D721Med (cell line): ENCODE data around the gene PLIN1.

Source experiments
- DNase-seq: peaks from one replicate; pipeline ENCODE4 v3.0.0; 2011; ENCODE audit warnings: low spot score; ENCODE audit not compliant: insufficient read length
- FAIRE-seq: peaks from 2 replicates; lab custom pipeline; 2011; peaks lifted over from hg19 to GRCh38; lab: Jason Lieb, UNC
- CTCF ChIP-seq: IDR thresholded peaks from 2 replicates; pipeline ENCODE4 v1.5.1; 2012; ENCODE audit warnings: mild to moderate bottlenecking, control low read depth; ENCODE audit not compliant: insufficient read depth; ENCODE audit errors: missing control alignments

The PLIN1 gene

GRCh38 chr15:89652666-89653065 lies 26.5 kb downstream of the PLIN1 start:
- FAIRE-seq (no peak), DNase-seq (no peak)
- no peak for TF ChIP-seq CTCF

- FAIRE-seq (no peak), DNase-seq (no peak)
- no peak for TF ChIP-seq CTCF
Measured at GRCh38 chr15:89652131-89652530, 27.0 kb downstream of the PLIN1 start.

- no peak for DNase-seq
- TF ChIP-seq CTCF: no peak
- FAIRE-seq: no peak
Measured at GRCh38 chr15:89649716-89650115, 29.5 kb downstream of the PLIN1 start.

GRCh38 chr15:89649013-89649625 lies 30.0 kb downstream of the PLIN1 start:
- FAIRE-seq (no peak), DNase-seq (no peak)
- no peak for TF ChIP-seq CTCF

GRCh38 chr15:89648106-89649012 lies 30.8 kb downstream of the PLIN1 start:
- TF ChIP-seq CTCF: no peak
- no peak for FAIRE-seq
- no peak for DNase-seq

GRCh38 chr15:89647191-89647851 lies 31.8 kb downstream of the PLIN1 start:
- FAIRE-seq (no peak), DNase-seq (peak; percentile 92)
- peak; percentile 73 for TF ChIP-seq CTCF
